ENCODE results near the gene RNF130. TPM values are rescaled to one million over a fixed set of nuclear protein-coding genes. Genes with fewer than 3 reads are reported as not detected.

Gene RNF130
- total and polyA plus RNA-seq, 9 donors: 54.7 to 120 (median 67.1) TPM

GRCh38 chr5:179919487-179920060 is 152.0 kb downstream of the RNF130 start:
- Histone ChIP-seq H3K27ac (no peak overlapping the region), H3K36me3 (no peaks in the 10 kb centered on the region), H3K4me3 (no peak overlapping the region), H3K27me3 (no peaks in the 10 kb centered on the region), H3K9me3 (no peaks in the 10 kb centered on the region), H3K4me1 (ENCODE audit: insufficient read depth) (no peaks in the 10 kb centered on the region)
- DNase-seq: no peak
- WGBS, 3 donors: 75 to 86% (median 86%) methylated on average over 20 of the region's 20 CpGs
- TF ChIP-seq EP300 (IDR thresholded peaks at IDR 0.05): no peak
- TF ChIP-seq, protein P1, sequence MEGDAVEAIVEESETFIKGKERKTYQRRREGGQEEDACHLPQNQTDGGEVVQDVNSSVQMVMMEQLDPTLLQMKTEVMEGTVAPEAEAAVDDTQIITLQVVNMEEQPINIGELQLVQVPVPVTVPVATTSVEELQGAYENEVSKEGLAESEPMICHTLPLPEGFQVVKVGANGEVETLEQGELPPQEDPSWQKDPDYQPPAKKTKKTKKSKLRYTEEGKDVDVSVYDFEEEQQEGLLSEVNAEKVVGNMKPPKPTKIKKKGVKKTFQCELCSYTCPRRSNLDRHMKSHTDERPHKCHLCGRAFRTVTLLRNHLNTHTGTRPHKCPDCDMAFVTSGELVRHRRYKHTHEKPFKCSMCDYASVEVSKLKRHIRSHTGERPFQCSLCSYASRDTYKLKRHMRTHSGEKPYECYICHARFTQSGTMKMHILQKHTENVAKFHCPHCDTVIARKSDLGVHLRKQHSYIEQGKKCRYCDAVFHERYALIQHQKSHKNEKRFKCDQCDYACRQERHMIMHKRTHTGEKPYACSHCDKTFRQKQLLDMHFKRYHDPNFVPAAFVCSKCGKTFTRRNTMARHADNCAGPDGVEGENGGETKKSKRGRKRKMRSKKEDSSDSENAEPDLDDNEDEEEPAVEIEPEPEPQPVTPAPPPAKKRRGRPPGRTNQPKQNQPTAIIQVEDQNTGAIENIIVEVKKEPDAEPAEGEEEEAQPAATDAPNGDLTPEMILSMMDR (IDR thresholded peaks at IDR 0.05): no peak
- no peak for TF ChIP-seq POLR2A (IDR thresholded peaks at IDR 0.05)
- intact Hi-C loops (cut with DNase I): no loop called here

DNA sequence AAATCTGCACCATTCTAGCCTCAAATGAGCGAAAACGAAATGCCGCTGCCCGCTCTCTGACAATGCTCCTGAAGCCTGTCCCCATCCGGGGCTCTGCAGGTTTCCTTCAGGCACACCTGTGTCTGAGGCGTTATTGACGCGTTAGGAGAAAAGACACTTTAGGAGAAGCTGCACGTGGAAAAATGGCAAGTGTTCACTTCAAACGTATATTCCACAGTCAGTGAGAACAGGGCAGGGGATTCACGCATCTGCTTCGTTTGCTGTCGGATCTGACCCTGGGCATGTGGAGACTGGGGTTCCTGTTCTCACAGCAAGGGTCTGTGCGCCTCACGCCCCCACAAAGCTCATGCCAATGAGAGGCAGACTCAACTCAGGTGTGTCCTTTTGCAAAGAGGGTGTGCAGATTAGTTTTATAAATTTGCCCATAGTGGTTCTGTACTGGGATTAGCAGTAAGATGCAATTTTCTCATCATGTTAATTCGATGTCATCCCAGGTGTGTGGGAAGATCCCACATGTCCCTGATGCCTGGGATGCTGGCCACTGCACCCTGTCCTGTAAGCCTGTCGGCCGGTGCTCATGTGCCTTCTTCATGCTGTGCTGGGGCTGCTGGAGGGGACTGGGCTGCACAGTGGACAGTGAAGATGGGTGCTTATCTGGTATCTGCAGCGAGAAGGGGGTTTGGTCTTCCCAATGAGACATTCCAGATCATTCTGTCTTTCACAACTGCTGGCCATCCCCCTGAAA is 152.6 kb downstream of the RNF130 start:
- no peaks in the 10 kb centered on the region for H3K27me3 ChIP-seq
- no peaks in the 10 kb centered on the region for H3K36me3 ChIP-seq
- intact Hi-C loops (cut with DNase I): no loop called here
- H3K9me3 ChIP-seq: no peaks in the 10 kb centered on the region
- WGBS, 3 donors: 86 to 88% (median 88%) methylated on average over 19 of the region's 19 CpGs
- no peaks in the 10 kb centered on the region for H3K4me1 ChIP-seq (ENCODE audit: insufficient read depth)
- no peak overlapping the region for H3K4me3 ChIP-seq
- TF ChIP-seq EP300 (IDR thresholded peaks at IDR 0.05): no peak
- TF ChIP-seq POLR2A (IDR thresholded peaks at IDR 0.05): no peak
- TF ChIP-seq, protein P1 (IDR thresholded peaks at IDR 0.05): no peak
- DNase-seq: no peak
- no peak overlapping the region for H3K27ac ChIP-seq

GRCh38 chr5:179916523-179916922 is 155.0 kb downstream of the RNF130 start:
- Histone ChIP-seq H3K27me3 (no peaks in the 10 kb centered on the region), H3K9me3 (no peaks in the 10 kb centered on the region), H3K4me1 (ENCODE audit: insufficient read depth) (no peaks in the 10 kb centered on the region), H3K36me3 (no peaks in the 10 kb centered on the region), H3K27ac (no peak overlapping the region), H3K4me3 (no peak overlapping the region)
- no peak for DNase-seq
- 65 to 72% (median 65%) methylated on average over 6 of the region's 6 CpGs for WGBS, 3 donors
- intact Hi-C loops (cut with DNase I): no loop called here
- TF ChIP-seq EP300 (IDR thresholded peaks at IDR 0.05) (no peak), POLR2A (IDR thresholded peaks at IDR 0.05) (no peak)
- TF ChIP-seq, protein P1 (IDR thresholded peaks at IDR 0.05): no peak

- intact Hi-C loops (cut with DNase I): no loop called here
- Histone ChIP-seq H3K27me3 (no peaks in the 10 kb centered on the region), H3K36me3 (no peaks in the 10 kb centered on the region), H3K27ac (no peak overlapping the region), H3K4me1 (ENCODE audit: insufficient read depth) (no peaks in the 10 kb centered on the region), H3K4me3 (no peak overlapping the region), H3K9me3 (no peaks in the 10 kb centered on the region)
- 84 to 90% (median 87%) methylated on average over 10 of the region's 10 CpGs for WGBS, 3 donors
- TF ChIP-seq, protein P1 (IDR thresholded peaks at IDR 0.05): no peak
- TF ChIP-seq EP300 (IDR thresholded peaks at IDR 0.05): no peak
- no peak for TF ChIP-seq POLR2A (IDR thresholded peaks at IDR 0.05)
- no peak for DNase-seq
These were observed 156.1 kb downstream of the RNF130 start for GRCh38 chr5:179915406-179915935.
